RPMI7951 (cell line): ENCODE data around the gene TRMT112. TPM values are rescaled to one million over a fixed set of nuclear protein-coding genes. Genes with fewer than 3 reads are reported as not detected.

Source experiments
- DNase-seq: peaks from one replicate; pipeline ENCODE4 v3.0.0-alpha.2; 2012; ENCODE audit warnings: low read depth
- total RNA-seq: library from RNA; depleted of rRNA; stranded (reverse); fragments of >200 nt; shearing (Covaris generic); gene quantifications from 2 replicates; pipeline ENCODE4 v1.2.3, GENCODE V29; 2014

The TRMT112 gene
- total RNA-seq, 1 experiment from 2014 or later = 434 TPM

GRCh38 chr11:64351136-64351631 is 33.8 kb upstream of the TRMT112 start:
- DNase-seq = no peak

GRCh38 chr11:64349404-64349803 is 32.0 kb upstream of the TRMT112 start:
- DNase-seq = no peak

- no peak for DNase-seq
Measured at GRCh38 chr11:64349025-64349387, 31.6 kb upstream of the TRMT112 start.

- DNase-seq = no peak
Measured at GRCh38 chr11:64348383-64349024, 31.1 kb upstream of the TRMT112 start.

- DNase-seq = no peak
Measured at GRCh38 chr11:64347193-64347867, 30.0 kb upstream of the TRMT112 start.

- no peak for DNase-seq
Measured at GRCh38 chr11:64344787-64345186, 27.4 kb upstream of the TRMT112 start.

GRCh38 chr11:64343767-64344559 is 26.6 kb upstream of the TRMT112 start:
- DNase-seq = no peak

- DNase-seq = no peak
Measured at GRCh38 chr11:64342869-64343745, 25.7 kb upstream of the TRMT112 start.

- peak; percentile 68 for DNase-seq
Measured at GRCh38 chr11:64341851-64342791, 24.8 kb upstream of the TRMT112 start.

GRCh38 chr11:64341429-64341828 is 24.1 kb upstream of the TRMT112 start:
- no peak for DNase-seq

- DNase-seq = no peak
Measured at GRCh38 chr11:64340671-64341335, 23.4 kb upstream of the TRMT112 start.

GRCh38 chr11:64339754-64340408 is 22.5 kb upstream of the TRMT112 start, which contains the start of gene CCDC88B:
Gene CCDC88B (plus strand): TSS chr11:64340204. CDS start chr11:64340267, 63 bp downstream.
- DNase-seq = no peak

- no peak for DNase-seq
Measured at GRCh38 chr11:64339286-64339685, 21.9 kb upstream of the TRMT112 start.

- no peak for DNase-seq
Measured at GRCh38 chr11:64338716-64339115, 21.4 kb upstream of the TRMT112 start.

GRCh38 chr11:64337538-64338249 is 20.3 kb upstream of the TRMT112 start:
- no peak for DNase-seq

- peak; percentile 98 for DNase-seq
Measured at GRCh38 chr11:64334764-64335735, 17.7 kb upstream of the TRMT112 start.

- no peak for DNase-seq
Measured at GRCh38 chr11:64333556-64333955, 16.2 kb upstream of the TRMT112 start.
